Measurements from ENCODE around the gene PSME1.

The PSME1 gene

DNA sequence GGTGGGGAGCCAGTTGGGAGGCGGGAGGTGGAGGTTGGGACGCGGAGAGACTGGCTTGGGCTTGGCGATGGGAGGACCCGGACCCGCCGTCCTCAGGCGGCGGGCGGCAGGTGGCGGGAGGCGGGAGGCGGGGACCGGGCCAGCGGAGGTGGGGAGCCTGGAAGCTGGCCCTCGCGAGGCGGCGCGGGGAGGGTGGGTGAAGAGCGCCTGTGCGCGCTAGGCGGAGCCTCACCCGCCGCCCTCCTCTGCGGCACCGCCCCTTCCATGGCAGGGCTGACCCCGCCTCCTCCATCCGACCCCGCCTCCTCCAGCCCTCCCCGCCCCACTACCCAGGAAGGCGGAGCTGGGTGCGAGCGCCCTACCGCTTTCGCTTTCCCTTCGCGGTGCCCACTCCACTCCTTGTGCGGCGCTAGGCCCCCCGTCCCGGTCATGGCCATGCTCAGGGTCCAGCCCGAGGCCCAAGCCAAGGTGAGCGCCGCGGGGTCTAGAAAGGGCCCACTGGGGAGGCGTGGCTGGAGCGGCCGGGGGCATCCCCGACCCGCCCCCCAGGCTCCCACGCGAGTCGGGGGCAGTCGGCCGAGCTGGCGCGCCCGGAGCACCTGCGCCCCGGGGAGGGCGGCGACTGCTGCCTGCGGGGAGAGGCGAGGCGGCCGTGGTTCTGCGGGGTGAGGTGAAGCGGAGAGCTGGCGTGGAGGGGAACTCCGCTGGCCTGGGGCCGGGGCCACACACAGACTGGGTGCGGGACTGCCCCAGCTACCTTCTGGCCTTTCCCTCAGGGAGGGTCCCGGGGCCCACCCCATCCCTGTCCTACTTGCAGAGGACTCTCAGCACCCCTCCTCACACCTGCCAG is at the start of gene PSME1:
PSME1 (plus strand) TSS at position 361 of the 850 bp plus-strand sequence; CDS start at position 430, 69 bp downstream.
- peak; percentile 89 for DNase-seq (ENCODE audit: low read depth)

DNA sequence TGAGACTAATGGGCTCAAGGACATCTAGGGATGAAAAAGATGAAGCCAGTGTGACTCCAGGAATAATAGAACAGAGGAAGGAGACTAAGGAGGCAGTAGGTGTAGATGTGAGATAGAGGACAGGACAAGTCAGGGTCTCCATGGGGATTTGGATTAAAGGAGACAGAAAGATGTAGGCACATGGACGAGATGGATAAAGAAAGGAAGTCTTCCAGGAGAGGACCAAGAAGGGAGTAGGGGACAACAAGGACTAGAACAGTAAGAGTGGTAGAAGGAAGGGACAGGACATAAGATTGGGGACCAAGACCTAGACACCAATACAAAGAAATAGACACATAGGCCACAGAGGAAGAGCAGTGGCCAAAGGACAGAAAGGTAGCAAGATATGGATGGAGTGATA is 49.0 kb upstream of the PSME1 start:
- DNase-seq (ENCODE audit: low read depth) = no peak

DNA sequence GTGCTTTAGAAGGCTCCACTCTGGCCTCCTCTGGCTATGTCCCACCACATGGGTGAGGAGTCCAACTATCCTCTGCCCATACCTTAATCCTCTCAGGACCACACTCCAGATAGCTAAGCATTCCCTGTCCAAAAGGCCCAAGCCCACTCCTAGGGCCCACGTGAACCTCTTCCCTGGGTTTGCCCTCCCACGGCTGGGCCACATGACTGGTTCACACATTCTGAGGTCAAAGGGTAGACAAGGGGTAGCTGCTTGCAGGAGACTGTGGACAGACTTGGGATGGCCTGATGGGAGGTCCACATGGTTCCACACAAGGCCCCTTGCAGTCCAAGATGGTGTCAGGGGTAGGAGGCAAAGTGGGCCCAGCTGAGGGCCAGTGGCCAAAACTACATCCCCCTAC is 47.9 kb upstream of the PSME1 start:
- no peak for DNase-seq (ENCODE audit: low read depth)

DNA sequence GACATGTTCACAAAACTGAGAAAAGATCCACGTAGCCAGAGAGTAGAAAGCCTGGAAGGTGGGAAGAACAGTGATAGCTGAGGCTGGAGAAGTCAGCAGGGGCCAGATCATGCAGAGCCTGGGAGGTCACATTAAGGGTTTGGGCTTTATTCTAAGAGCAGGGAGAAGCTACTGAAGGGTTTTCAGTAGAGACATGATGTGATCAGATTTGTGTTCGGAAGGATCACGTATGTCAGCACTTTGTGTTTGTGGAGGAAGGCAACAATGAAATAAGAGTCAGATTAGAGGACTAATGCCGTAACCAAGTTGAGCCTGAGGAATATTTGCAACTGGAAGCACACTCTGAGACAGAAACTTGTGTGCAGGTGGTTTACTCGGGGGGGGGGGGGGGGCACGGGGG is 46.1 kb upstream of the PSME1 start:
- no peak for DNase-seq (ENCODE audit: low read depth)

DNA sequence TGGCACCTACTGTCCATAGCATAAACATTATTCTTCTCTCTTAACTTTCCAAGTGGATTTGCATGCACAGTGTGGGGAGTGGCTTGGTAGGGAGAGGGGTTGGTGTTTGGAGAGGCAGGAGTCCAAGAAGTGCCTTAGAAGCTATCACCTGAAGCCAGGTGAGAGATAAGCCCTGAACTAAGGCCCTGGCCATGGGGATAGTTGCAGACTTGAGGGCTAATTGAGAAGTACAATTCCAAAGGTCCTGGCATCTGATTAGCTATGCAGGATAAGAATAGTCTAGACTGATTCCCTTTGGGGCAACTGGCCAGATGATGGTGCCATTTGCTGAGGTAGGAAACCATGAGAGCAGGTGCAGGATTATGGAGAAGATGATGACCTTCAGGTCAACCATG is 43.9 kb upstream of the PSME1 start:
- no peak for DNase-seq (ENCODE audit: low read depth)

DNA sequence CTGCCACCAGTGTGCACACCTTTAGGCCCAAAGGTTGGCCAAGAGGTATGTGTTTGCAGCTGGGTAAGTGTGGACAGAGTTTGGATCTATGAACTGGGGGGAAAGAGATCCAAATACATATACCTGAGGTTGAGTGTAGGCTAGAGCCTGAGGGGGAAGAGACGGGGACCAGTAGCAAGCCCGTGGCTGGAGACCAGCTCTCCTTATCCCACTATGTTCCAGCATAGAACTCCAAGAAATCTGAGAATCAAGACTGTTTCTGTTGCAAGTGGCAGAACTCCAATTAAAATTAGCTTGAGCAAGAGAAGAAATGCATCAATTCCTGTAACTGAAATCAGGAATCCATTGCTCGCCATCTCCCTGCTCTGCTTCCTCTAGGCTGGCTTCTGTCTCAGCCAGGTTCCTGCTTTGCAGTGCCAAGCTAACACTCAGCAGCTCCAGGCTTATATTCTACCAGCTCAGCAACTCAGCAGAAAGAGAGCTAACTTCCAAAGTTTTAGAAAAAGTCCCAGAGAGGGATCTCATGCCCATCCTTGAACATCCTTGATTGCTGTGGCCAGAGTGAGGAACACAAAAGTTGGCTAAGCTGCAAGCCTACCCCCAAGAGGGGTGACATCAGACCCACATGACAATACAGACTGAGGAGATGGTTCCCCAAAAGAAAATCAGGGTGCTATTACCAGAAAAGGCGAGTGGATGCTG is 43.3 kb upstream of the PSME1 start:
- DNase-seq (ENCODE audit: low read depth) = no peak

DNA sequence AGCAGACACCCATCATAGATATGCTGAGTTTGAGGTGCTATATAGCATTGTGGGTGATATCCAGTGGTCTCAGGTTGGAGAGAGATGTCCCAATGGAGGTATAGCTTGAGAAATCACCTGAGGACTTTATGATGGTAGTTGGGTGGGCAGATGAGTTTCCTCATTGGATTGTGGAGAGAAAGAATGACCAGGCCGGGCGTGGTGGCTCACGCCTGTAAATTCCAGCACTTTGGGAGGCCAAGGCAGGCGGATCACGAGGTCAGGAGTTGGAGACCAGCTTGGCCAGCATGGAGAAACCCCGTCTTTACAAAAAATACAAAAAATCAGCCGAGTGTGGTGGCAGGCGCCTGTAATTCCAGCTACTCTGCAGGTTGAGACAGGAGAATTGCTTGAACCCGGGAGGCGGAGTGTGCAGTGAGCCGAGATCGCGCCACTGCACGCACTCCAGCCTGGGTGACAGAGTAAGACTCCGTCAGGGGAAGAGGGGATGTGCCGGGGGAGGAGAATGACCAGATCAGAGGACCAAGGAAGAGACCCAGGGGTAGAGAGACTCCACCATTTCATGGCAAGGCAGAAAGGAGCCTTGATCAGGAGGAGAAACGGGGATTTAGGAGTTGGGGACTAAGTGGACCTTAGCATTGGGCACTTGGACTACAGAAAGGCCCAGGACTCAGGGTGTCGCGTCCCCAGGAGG is 42.6 kb upstream of the PSME1 start:
- DNase-seq (ENCODE audit: low read depth) = no peak

DNA sequence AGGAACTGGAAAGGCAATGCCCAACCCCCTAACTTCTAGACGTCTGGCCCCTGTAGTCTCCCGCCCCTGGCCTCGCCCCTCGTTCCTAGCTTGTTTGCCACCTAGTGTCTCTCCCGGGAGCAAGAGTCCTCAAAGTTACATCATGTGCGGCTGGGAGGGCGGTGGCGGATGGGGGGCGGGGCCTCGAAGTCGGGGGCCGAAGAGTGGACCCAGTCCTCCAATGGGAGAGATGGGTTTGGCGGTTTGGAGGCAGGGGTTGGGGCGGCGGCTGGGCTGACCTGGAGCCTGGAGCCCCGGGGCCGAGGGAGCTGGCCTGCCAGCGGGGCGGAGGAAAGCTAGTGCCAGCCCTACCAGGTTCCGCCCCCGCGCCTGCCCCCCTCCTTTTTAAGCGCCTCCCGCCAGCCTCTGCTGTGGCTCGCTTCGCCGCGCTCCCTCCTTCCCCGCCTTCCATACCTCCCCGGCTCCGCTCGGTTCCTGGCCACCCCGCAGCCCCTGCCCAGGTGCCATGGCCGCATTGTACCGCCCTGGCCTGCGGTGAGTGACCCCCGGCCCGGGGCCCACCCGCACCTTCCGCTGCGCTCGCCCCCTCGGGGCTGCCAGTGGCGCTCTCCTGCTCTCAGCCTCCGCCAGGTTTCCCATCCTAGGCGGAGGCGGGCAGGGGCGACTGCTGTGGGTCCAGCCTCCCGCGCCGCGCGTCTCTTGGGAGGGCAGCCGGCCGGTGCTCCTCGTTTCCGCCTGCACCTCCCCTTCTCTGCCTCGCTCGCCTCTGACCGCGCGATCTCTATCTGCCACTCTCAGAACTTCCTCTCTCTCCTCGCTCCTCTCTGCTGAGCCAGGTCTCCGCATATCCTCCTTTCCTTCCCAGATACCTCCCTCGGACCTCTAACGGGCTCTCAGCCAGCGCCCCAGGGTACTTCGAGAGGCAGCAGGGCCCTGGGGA is 41.8 kb upstream of the PSME1 start, which contains the start of gene PCK2:
PCK2 (plus strand) TSS at position 411 of the 940 bp plus-strand sequence; CDS start at position 506, 95 bp downstream.
- DNase-seq (ENCODE audit: low read depth) = peak; percentile 50

DNA sequence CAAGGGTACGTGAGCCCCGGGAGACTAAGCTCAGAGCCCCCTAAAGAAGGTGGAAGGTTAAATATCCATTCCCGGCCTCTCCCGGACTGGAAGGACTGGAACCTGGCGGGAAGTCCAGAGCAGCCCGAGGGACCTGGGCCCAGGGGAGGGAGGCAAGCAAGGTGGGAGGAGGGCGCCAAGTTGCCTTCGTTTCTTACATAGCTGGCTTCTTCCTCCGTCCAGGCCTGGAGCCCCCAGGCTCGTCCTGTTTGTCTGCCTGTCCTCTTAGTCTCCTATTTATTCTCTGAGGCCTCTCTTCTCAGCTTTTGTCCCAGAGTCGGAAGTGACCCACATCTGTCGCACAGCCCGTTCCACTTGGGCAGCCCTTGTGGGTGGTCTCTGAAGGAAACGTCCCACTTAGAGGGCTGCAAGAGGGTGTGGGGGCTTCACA is 41.1 kb upstream of the PSME1 start:
- no peak for DNase-seq (ENCODE audit: low read depth)

DNA sequence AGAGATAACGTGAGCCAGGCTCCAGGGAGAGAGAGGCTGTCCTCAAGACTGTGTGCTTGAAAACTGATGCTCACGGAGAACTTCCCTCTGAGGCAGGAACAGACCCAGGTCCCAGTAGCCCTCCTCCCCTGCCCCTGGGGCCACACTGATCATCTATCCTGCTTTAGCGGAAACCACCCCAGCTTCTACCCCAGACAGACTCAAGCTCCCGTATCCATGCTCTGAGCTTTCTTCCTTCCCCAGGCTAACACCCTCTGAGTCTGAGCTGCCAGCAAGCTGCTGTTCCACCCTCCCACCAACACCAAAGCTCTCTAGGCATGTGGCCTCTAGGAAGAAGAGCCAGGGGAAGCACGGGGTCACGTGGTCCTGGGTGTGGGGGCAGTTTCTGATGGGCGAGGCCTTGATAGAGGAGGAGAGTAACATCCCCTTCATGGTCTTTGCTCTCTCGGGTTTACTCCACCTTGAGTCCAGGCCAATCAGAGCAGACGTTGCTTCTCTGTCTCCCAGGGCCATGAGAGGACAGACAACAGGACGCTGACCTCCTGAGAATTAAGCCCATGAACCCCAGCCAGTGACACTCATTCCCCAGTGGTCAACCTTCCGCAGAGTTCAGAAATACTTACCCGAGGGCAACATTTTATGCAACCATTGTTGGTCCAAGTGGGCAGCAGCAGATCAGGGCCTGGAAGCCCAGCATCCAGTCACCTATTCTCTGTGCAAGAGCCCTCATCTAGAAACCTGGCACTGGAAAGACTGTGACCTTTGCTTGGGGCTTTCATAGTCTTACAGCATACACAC is 40.5 kb upstream of the PSME1 start:
- no peak for DNase-seq (ENCODE audit: low read depth)

DNA sequence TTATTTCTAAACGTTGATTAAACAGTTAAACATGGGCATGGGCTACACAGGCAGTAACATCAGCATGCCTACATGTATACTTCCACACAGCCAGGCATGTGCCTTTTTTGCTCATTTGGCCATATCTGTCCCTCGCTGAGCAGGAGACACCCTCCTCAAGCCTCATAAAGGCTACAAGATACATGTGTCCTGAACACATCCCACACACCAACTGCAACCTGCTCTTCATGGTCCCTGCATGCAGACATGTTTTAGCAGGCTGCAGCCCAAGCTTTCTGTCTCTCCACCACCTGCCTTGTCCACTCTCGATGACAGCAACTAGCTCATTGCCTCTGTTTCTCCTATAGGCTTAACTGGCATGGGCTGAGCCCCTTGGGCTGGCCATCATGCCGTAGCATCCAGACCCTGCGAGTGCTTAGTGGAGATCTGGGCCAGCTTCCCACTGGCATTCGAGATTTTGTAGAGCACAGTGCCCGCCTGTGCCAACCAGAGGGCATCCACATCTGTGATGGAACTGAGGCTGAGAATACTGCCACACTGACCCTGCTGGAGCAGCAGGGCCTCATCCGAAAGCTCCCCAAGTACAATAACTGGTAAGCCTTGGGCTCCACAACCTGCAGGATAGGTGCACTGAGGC is 39.3 kb upstream of the PSME1 start:
- no peak for DNase-seq (ENCODE audit: low read depth)

DNA sequence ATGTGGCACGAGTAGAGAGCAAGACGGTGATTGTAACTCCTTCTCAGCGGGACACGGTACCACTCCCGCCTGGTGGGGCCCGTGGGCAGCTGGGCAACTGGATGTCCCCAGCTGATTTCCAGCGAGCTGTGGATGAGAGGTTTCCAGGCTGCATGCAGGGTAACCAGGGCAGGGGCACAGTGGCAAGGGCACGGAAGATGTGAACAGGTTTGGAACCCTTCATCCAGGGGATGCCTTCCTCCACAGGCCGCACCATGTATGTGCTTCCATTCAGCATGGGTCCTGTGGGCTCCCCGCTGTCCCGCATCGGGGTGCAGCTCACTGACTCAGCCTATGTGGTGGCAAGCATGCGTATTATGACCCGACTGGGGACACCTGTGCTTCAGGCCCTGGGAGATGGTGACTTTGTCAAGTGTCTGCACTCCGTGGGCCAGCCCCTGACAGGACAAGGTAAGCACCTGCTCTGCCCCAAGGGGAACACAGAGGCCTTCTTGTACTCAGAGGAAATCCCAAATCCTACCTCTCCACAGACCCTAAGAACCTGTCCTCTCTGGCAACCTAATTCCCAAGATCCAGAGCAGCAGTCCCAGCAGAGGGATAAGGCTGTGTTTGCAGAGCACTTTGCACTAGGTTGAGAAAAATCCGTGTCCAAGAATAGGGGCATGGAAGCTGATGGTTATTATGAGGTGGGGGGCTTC is 37.6 kb upstream of the PSME1 start:
- DNase-seq (ENCODE audit: low read depth) = no peak

DNA sequence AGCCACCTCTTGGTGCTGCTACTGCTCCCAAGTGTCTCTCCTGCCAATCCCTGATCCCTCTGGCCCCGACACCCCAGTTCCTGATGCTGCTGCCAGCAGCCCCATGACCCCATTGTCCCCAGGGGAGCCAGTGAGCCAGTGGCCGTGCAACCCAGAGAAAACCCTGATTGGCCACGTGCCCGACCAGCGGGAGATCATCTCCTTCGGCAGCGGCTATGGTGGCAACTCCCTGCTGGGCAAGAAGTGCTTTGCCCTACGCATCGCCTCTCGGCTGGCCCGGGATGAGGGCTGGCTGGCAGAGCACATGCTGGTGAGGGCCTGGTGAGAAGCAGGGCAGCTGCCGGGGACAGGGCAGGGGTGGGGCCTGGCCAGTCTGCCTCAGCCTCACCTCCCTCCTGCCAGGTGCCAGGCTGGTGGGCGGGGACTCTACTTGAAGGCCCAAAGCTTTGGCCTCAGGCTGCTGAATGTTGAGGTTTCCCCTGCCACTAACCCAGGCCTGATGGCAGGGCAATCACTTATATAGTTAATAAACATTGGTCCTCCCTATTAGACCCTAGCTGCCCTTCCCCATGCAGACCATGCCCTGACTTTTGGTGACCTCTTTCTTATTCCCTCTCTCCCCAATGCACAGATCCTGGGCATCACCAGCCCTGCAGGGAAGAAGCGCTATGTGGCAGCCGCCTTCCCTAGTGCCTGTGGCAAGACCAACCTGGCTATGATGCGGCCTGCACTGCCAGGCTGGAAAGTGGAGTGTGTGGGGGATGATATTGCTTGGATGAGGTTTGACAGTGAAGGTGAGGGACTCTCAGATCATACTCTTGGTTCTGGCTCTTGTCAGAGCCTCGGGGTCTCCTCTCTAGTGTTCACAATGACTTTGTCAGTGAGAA is 36.8 kb upstream of the PSME1 start:
- DNase-seq (ENCODE audit: low read depth) = no peak

DNA sequence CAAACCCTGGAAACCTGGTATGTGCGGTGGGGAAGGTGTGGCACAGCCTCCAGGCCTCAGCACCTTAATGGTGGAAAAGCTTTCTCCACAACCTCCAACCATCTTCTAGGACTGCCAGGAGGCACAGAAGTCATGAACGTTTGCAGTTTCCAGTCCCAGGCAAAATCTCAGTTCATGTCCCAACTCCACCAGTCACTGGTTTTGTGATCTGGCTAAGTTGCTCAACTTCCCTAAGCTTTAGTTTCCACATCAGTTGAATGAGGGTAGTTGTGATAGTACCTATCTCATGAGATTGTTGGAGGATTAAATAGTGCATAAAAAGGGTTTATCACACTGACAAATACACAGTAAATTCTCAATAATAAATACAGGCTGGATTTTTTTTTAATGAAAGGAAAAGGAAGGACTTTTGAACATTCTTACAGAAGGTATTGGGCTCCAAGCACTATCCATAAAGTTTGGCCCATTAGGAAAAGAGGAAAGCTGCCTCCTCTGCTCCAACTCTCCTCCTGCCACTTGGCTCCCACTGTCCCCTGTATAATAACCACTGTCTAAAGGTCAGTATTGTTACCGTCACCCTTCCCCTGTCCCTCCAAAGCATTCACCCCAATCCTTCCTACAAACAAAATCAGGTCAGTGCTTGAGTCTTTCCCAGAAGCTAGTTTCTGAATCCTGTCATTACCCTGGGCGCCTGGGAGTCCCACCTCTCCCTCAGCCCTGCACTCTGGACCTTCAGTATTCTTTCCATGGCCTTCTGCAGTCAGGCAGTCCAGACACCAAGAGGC is 35.6 kb upstream of the PSME1 start:
- no peak for DNase-seq (ENCODE audit: low read depth)

DNA sequence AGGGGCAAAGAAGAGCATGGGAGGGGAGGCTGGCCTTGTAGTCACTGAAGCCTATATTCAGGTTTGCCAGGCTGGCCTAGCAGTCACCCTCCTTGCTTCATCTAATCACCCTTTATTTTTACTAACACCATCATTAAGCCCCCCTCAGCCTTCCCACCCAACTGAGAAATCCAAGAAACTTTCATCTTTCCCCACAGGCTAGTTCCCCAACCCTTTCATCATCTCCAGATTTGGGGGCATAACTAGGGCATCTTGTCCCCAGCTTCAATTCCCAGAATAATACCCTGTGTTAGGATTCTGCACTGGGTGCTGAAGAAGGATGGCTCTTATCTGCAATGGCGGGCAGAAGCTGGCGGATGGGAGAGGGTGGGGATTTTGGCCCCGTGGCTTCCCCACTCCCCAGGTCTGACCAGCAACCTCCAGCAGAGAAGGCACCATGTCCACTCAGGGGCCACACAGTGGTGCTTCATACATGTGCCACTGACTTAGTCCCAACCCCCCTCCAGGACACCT is 35.0 kb upstream of the PSME1 start:
- DNase-seq (ENCODE audit: low read depth) = no peak

DNA sequence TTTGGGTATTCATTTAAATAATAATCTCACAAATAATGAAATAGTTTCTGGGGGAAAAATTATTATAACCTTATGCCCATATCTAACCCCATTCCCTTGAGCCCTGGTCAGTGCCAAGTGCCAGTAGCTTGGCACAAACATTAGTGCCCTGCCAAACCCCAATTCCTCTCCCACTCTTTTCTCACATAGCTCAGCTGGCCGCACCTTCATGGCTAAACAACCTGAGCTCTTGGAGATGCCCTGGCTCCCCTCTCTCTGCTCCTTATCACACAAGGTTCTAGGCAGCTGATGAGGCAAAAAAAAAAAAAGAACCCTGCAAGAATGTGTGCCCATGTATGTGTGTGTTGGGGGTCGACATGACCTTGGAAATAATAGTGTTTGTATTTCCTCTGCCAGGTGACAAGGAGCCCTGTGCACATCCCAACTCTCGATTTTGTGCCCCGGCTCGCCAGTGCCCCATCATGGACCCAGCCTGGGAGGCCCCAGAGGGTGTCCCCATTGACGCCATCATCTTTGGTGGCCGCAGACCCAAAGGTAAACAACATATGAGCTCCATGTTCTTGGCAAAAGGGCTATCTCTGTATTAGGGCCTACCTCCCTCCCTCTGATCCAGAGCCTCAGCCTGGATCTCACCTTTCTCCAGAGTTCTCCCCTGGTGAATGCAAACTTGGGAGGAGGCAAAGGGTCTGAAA is 33.5 kb upstream of the PSME1 start:
- DNase-seq (ENCODE audit: low read depth) = no peak

DNA sequence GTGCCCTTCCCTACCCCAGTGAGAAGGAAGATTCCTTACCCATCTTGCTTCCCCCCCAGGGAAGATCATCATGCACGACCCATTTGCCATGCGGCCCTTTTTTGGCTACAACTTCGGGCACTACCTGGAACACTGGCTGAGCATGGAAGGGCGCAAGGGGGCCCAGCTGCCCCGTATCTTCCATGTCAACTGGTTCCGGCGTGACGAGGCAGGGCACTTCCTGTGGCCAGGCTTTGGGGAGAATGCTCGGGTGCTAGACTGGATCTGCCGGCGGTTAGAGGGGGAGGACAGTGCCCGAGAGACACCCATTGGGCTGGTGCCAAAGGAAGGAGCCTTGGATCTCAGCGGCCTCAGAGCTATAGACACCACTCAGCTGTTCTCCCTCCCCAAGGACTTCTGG is 32.5 kb upstream of the PSME1 start:
- DNase-seq (ENCODE audit: low read depth) = no peak

Data from stimulated activated CD8-positive, alpha-beta memory T cell treated with anti-CD3 and anti-CD28 coated beads, Interleukin-12 subunit alpha, Interleukin-12 subunit beta, amount 100 ng/mL, for 1 hour (primary cell).